ENCODE measurements around the gene NCKAP1.
"Not testable (repeated sequence)": the region's sequence is repeated elsewhere in the genome, so short reads cannot be mapped to it uniquely, and the experiment has no call there.

The NCKAP1 gene

GRCh38 chr2:182904844-182905243, 133.4 kb downstream of the NCKAP1 start:
- DNase-seq: no peak

GRCh38 chr2:182903566-182903965, 134.7 kb downstream of the NCKAP1 start:
- no peak for DNase-seq

GRCh38 chr2:182901748-182902147, 136.5 kb downstream of the NCKAP1 start:
- no peak for DNase-seq

- DNase-seq: no peak
Observed at GRCh38 chr2:182898718-182899117, 139.5 kb downstream of the NCKAP1 start.

- peak; percentile 72 for DNase-seq
Observed at GRCh38 chr2:182897137-182897536, 141.1 kb downstream of the NCKAP1 start.

GRCh38 chr2:182895798-182896197, 142.5 kb downstream of the NCKAP1 start:
- no peak for DNase-seq

GRCh38 chr2:182895169-182895568, 143.1 kb downstream of the NCKAP1 start:
- no peak for DNase-seq

GRCh38 chr2:182894174-182894573, 144.1 kb downstream of the NCKAP1 start:
- DNase-seq: no peak

- no peak for DNase-seq
Observed at GRCh38 chr2:182893666-182894065, 144.6 kb downstream of the NCKAP1 start.

- not testable (repeated sequence) for DNase-seq
Observed at GRCh38 chr2:182893035-182893434, 145.2 kb downstream of the NCKAP1 start.

- no peak for DNase-seq
Observed at GRCh38 chr2:182891611-182892010, 146.6 kb downstream of the NCKAP1 start.

- no peak for DNase-seq
Observed at GRCh38 chr2:182890773-182891378, 147.4 kb downstream of the NCKAP1 start.

GRCh38 chr2:182890305-182890704, 148.0 kb downstream of the NCKAP1 start:
- peak; percentile 30 for DNase-seq

- DNase-seq: no peak
Observed at GRCh38 chr2:182887753-182888415, 150.4 kb downstream of the NCKAP1 start.

- no peak for DNase-seq
Observed at GRCh38 chr2:182887093-182887492, 151.2 kb downstream of the NCKAP1 start.

- DNase-seq: no peak
Observed at GRCh38 chr2:182885771-182886170, 152.5 kb downstream of the NCKAP1 start.

GRCh38 chr2:182883451-182883850, 154.8 kb downstream of the NCKAP1 start:
- no peak for DNase-seq

- not testable (repeated sequence) for DNase-seq
Observed at GRCh38 chr2:182880100-182880499, 158.2 kb downstream of the NCKAP1 start.

GRCh38 chr2:182876653-182877052, 161.6 kb downstream of the NCKAP1 start:
- DNase-seq: not testable (repeated sequence)

- DNase-seq: no peak
Observed at GRCh38 chr2:182870227-182870626, 168.0 kb downstream of the NCKAP1 start.

GRCh38 chr2:182868054-182868796, 170.0 kb downstream of the NCKAP1 start:
- no peak for DNase-seq

- DNase-seq: no peak
Observed at GRCh38 chr2:182867426-182868053, 170.7 kb downstream of the NCKAP1 start.
